ENCODE measurements around the gene PRSS38. TPM values are rescaled to one million over a fixed set of nuclear protein-coding genes. Genes with fewer than 3 reads are reported as not detected.

PRSS38 gene
- total and polyA plus RNA-seq, 2 donors (not counting 3 experiments of a cell fraction or from before 2014, with no cell fraction given), result not detected

DNA sequence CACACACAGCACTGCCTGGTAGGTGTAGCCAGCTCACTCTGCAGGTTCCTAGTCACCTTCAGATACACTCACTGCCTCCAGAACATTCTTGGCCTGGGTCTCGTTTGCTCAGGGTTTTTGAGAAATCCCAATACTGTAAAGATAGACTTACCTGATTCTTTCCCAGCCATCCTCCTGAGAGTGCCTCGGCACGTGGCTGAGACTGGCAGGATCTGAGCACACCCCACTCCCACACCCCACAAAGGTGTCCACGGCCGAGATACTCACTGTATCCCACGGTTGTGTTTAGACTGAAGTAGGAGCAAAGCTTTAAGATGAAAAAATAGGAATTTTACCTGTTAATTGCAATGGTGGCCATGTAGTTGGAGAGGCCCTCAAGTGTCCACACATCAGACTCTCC is 46.8 kb upstream of the PRSS38 start:
- no peak overlapping the region for H3K4me3 ChIP-seq (replicated peaks in 1 of 3; ENCODE audit: insufficient read depth in 1 of 3, low read depth in 1 of 3, low read length in 3 of 3)
- H2AFZ ChIP-seq (ENCODE audit: low read depth, low read length), result no peak overlapping the region
- CTCF ChIA-PET, result no interaction called here
- FAIRE-seq (no peak), DNase-seq (ENCODE audit: low read depth, low spot score) (no peak)
- no TSS peak for BruUV-seq (replicated peaks)
- H3K36me3 ChIP-seq (ENCODE audit: control insufficient read depth in 2 of 2, extremely low read depth in 1 of 2, insufficient read depth in 2 of 2, low read length in 2 of 2), result peaks cover 0 to 22% of the 10 kb centered on the region in 2 experiments
- no peak overlapping the region for H3K9ac ChIP-seq (replicated peaks; ENCODE audit: extremely low read depth, insufficient read depth, low read length)
- no peaks in the 10 kb centered on the region for H3K79me2 ChIP-seq (ENCODE audit: control insufficient read depth, insufficient read depth, low read length)
- TF ChIP-seq FOS (IDR thresholded peaks at IDR 0.05; ENCODE audit: borderline replicate concordance, insufficient read depth, low read length), result no peak
- TF ChIP-seq POLR2AphosphoS5 (IDR thresholded peaks at IDR 0.05; ENCODE audit: insufficient read depth, low read depth, low read length), result no peak
- TF ChIP-seq, protein P1, sequence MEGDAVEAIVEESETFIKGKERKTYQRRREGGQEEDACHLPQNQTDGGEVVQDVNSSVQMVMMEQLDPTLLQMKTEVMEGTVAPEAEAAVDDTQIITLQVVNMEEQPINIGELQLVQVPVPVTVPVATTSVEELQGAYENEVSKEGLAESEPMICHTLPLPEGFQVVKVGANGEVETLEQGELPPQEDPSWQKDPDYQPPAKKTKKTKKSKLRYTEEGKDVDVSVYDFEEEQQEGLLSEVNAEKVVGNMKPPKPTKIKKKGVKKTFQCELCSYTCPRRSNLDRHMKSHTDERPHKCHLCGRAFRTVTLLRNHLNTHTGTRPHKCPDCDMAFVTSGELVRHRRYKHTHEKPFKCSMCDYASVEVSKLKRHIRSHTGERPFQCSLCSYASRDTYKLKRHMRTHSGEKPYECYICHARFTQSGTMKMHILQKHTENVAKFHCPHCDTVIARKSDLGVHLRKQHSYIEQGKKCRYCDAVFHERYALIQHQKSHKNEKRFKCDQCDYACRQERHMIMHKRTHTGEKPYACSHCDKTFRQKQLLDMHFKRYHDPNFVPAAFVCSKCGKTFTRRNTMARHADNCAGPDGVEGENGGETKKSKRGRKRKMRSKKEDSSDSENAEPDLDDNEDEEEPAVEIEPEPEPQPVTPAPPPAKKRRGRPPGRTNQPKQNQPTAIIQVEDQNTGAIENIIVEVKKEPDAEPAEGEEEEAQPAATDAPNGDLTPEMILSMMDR (IDR thresholded peaks at IDR 0.05; ENCODE audit: extremely low read depth in 1 of 2, insufficient read depth in 1 of 2, low read depth in 1 of 2, low read length in 2 of 2), result no peak
- TF ChIP-seq, protein P2, sequence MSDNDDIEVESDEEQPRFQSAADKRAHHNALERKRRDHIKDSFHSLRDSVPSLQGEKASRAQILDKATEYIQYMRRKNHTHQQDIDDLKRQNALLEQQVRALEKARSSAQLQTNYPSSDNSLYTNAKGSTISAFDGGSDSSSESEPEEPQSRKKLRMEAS (IDR thresholded peaks at IDR 0.05; ENCODE audit: insufficient read depth, insufficient read length), result no peak
- no peak for TF ChIP-seq EZH2 (IDR thresholded peaks at IDR 0.05; ENCODE audit: borderline replicate concordance, low read depth, low read length, severe bottlenecking)
- no peak for TF ChIP-seq MYC (IDR thresholded peaks at IDR 0.05; ENCODE audit: low read depth, low read length)
- no peak for TF ChIP-seq JUN (IDR thresholded peaks at IDR 0.05; ENCODE audit: borderline replicate concordance, insufficient read depth, insufficient read length, low read depth)
- no peak for TF ChIP-seq POLR2A (IDR thresholded peaks at IDR 0.05; ENCODE audit: low read depth, low read length)
- TF ChIP-seq GATA2 (IDR thresholded peaks at IDR 0.05; ENCODE audit: insufficient read depth, insufficient read length, low read depth, low read length), result no peak
- POLR2A ChIA-PET, result no interaction called here
- H3K9me1 ChIP-seq (replicated peaks; ENCODE audit: control insufficient read depth, extremely low read depth, insufficient read depth, low read length), result no peaks in the 10 kb centered on the region
- H4K20me1 ChIP-seq (replicated peaks; ENCODE audit: control insufficient read depth, extremely low read depth, insufficient read depth, low read length), result no peaks in the 10 kb centered on the region
- dilution Hi-C loops (cut with MboI; ENCODE audit: extremely low pct_ligation_motif_present, low sequenced_read_pairs), result no loop called here
- no peaks in the 10 kb centered on the region for H3K27me3 ChIP-seq (ENCODE audit: control insufficient read depth in 2 of 2, insufficient read depth in 2 of 2, low read length in 2 of 2)
- H3K9me3 ChIP-seq (replicated peaks; ENCODE audit: control insufficient read depth, insufficient read depth, low read length), result no peaks in the 10 kb centered on the region
- H3K4me2 ChIP-seq (ENCODE audit: insufficient read depth, low read length), result no peak overlapping the region
- H3K27ac ChIP-seq (ENCODE audit: insufficient read depth, low read depth, low read length), result no peak overlapping the region
- intact Hi-C loops (cut with micrococcal nuclease), result no loop called here
- no peaks in the 10 kb centered on the region for H3K4me1 ChIP-seq (ENCODE audit: control insufficient read depth, extremely low read depth, insufficient read depth, low read length)
